Measurements from ENCODE around the gene CIRBP. TPM values are rescaled to one million over a fixed set of nuclear protein-coding genes. Genes with fewer than 3 reads are reported as not detected.

CIRBP gene
- total and polyA plus RNA-seq, 2 of the 13 experiments (the other 11 are each of a cell fraction or from before 2014, with no cell fraction given) = 133 to 140 TPM

DNA sequence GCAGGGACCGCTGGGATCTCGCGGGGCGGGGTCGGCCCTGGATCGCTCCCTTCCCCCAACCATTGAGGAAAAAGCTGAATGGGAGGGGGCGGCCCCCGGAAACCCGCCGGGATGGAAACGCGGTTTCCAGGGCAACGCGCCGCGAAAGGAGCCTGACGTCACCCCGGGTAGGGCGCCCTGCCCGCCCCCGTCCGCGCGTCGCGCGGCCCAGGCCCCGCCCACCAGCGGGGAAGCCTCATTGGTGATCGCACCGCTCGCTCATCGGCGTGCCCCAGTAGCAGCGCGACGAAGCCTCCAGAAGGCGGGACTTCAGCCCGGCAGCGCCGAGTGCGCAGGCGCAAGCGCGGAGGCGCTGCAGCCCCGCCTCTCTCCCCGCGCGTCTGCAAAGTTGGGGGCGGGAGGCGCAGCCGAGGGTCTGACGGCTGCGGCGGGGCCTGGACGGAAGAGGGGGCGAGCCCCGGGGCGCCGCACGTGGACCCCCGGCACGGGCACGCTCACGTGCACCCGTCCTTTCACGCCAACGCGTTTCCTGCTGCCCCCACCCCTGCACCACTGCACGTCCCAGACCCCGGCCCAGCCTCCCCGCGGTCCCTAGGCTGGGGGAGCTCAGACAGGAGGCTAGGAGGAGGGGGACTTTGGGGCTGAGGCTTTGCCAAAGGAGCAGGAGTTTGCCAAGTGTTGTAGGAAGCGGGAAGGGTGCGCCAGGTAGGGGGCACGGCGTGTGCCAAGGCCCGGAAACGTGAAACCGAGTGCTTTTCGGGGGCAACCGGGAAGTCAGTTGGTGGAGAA is 8.2 kb upstream of the CIRBP start:
- H3K36me3 ChIP-seq (replicated peaks in 1 of 2; ENCODE audit: control insufficient read depth in 1 of 2, insufficient read depth in 2 of 2, low read length in 2 of 2) = peaks cover 4 to 19% of the 10 kb centered on the region in 2 experiments; a peak in 3 of 5 replicates
- peaks cover 3% of the 10 kb centered on the region for H3K79me2 ChIP-seq (ENCODE audit: insufficient read depth, low read length)
- H2AFZ ChIP-seq (ENCODE audit: low read length) = no peak overlapping the region
- no peaks in the 10 kb centered on the region for H3K27me3 ChIP-seq (ENCODE audit: control insufficient read depth in 1 of 2, insufficient read depth in 2 of 2, low read length in 2 of 2)
- 2% methylated on average over 17 of the region's 83 CpGs for WGBS (ENCODE audit: low lambda C conversion rate)
- ChIA-PET POLR2A (interaction anchor here (1.4 to 13.7 kb wide), 5 partner anchors 4 to 22 kb away, joined by 6 to 668 read pairs (median 464); partner anchors contain the start of genes ATP5F1D, CIRBP and MIDN), CTCF (ENCODE audit: low intra/inter-chr PET ratio, low total read pairs) (no interaction called here)
- peaks cover 30% of the 10 kb centered on the region; the same call in 1 of the 2 replicates for H4K20me1 ChIP-seq (ENCODE audit: insufficient read depth, low read length)
- peak overlapping the region; percentile 71 to 81 (median 80) for H3K4me3 ChIP-seq (replicated peaks in 1 of 3; ENCODE audit: insufficient read depth in 1 of 3, low read depth in 2 of 3, low read length in 3 of 3)
- intact Hi-C loops (cut with micrococcal nuclease; ENCODE audit: unreplicated experiment) (no loop called here), in situ Hi-C loops (cut with HindIII; ENCODE audit: extremely low pct_ligation_motif_present, low pct_unique_long_range_greater_than_20kb) (no loop called here)
- ATAC-seq (peak; percentile 59), DNase-seq (ENCODE audit: low spot score) (peak; percentile 88), FAIRE-seq (peak; percentile 67)
- H3K4me2 ChIP-seq (ENCODE audit: low read depth, low read length) = peak overlapping the region; percentile 98
- BruUV-seq (replicated peaks) = no TSS peak
- H3K27ac ChIP-seq (ENCODE audit: extremely low read length, insufficient read depth, low read length) = peak overlapping the region; percentile 85
- no peaks in the 10 kb centered on the region for H3K9me3 ChIP-seq (ENCODE audit: low read length)
- peaks cover 82% of the 10 kb centered on the region for H3K4me1 ChIP-seq (ENCODE audit: insufficient read depth, low read length)
- H3K9ac ChIP-seq (ENCODE audit: insufficient read depth, low read depth, low read length) = peak overlapping the region; percentile 78
- TF ChIP-seq ZNF737 (CRISPR knock-in tag; IDR thresholded peaks at IDR 0.05; ENCODE audit: borderline replicate concordance) = no peak
- 0 out of 2 replicates have a peak, but pooled peaks have one; percentile 23 for TF ChIP-seq KDM3A (CRISPR knock-in tag; IDR thresholded peaks at IDR 0.05; ENCODE audit: low read depth)
- no peak for TF ChIP-seq ZNF431 (CRISPR knock-in tag; IDR thresholded peaks at IDR 0.05; ENCODE audit: borderline replicate concordance, low read depth)
- TF ChIP-seq RARA (CRISPR knock-in tag; IDR thresholded peaks at IDR 0.05) = no peak
- no peak for TF ChIP-seq RFXANK (CRISPR knock-in tag; IDR thresholded peaks at IDR 0.05)
- TF ChIP-seq SATB2 (CRISPR knock-in tag; IDR thresholded peaks at IDR 0.05) = no peak
- TF ChIP-seq PPARG (CRISPR knock-in tag; conservative IDR thresholded peaks at IDR 0.05) = no peak
- no peak for TF ChIP-seq NFATC3 (CRISPR knock-in tag; IDR thresholded peaks at IDR 0.05)
- no peak for TF ChIP-seq ZBTB46 (CRISPR knock-in tag; IDR thresholded peaks at IDR 0.05; ENCODE audit: borderline replicate concordance)
- TF ChIP-seq FOSL2 (CRISPR knock-in tag; IDR thresholded peaks at IDR 0.05) = no peak
- peak; percentile 42; the same call in 1 of the 2 replicates for TF ChIP-seq ZNF792 (CRISPR knock-in tag; IDR thresholded peaks at IDR 0.05)
- 0 out of 2 replicates have a peak, but pooled peaks have one; percentile 18 for TF ChIP-seq ZSCAN25 (CRISPR knock-in tag; IDR thresholded peaks at IDR 0.05)
- TF ChIP-seq, protein P1, sequence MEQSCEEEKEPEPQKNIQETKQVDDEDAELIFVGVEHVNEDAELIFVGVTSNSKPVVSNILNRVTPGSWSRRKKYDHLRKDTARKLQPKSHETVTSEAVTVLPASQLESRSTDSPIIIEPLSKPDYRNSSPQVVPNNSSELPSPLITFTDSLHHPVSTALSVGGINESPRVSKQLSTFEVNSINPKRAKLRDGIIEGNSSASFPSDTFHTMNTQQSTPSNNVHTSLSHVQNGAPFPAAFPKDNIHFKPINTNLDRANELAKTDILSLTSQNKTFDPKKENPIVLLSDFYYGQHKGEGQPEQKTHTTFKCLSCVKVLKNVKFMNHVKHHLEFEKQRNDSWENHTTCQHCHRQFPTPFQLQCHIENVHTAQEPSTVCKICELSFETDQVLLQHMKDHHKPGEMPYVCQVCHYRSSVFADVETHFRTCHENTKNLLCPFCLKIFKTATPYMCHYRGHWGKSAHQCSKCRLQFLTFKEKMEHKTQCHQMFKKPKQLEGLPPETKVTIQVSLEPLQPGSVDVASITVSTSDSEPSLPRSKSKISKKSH (CRISPR knock-in tag; IDR thresholded peaks at IDR 0.05; ENCODE audit: borderline replicate concordance) = no peak
- TF ChIP-seq KLF15 (CRISPR knock-in tag; IDR thresholded peaks at IDR 0.05; ENCODE audit: borderline replicate concordance) = no peak
- no peak; the same call in 1 of the 2 replicates for TF ChIP-seq ATF7-NPFF (CRISPR knock-in tag; IDR thresholded peaks at IDR 0.05; ENCODE audit: low read depth)
- no peak for TF ChIP-seq ZNF790 (CRISPR knock-in tag; IDR thresholded peaks at IDR 0.05; ENCODE audit: borderline replicate concordance)
- no peak for TF ChIP-seq MTF1 (CRISPR knock-in tag; IDR thresholded peaks at IDR 0.05)
- no peak for TF ChIP-seq NCOA1 (CRISPR knock-in tag; IDR thresholded peaks at IDR 0.05)
- peak; percentile 41; the same call in 1 of the 2 replicates for TF ChIP-seq FOXC1 (CRISPR knock-in tag; IDR thresholded peaks at IDR 0.05; ENCODE audit: borderline replicate concordance)
- TF ChIP-seq, protein P2, sequence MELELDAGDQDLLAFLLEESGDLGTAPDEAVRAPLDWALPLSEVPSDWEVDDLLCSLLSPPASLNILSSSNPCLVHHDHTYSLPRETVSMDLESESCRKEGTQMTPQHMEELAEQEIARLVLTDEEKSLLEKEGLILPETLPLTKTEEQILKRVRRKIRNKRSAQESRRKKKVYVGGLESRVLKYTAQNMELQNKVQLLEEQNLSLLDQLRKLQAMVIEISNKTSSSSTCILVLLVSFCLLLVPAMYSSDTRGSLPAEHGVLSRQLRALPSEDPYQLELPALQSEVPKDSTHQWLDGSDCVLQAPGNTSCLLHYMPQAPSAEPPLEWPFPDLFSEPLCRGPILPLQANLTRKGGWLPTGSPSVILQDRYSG (CRISPR knock-in tag; IDR thresholded peaks at IDR 0.05) = no peak
- no peak for TF ChIP-seq KDM4B (CRISPR knock-in tag; IDR thresholded peaks at IDR 0.05)
- TF ChIP-seq SOX5 (CRISPR knock-in tag; IDR thresholded peaks at IDR 0.05; ENCODE audit: borderline replicate concordance) = no peak

All from HepG2 (cell line).